Upper lobe of right lung (tissue), 1 donor: ENCODE results near the gene CDH4. TPM values are rescaled to one million over a fixed set of nuclear protein-coding genes. Genes with fewer than 3 reads are reported as not detected.

Experiments used
- ATAC-seq: fragments of 200-7000 bp; cut with Tn5 transposase; one replicate; pipeline ENCODE4 v1.9.1; 2020; ENCODE audit warnings: mild to moderate bottlenecking, moderate library complexity
- DNase-seq: peaks from one replicate; pipeline ENCODE4 v3.0.0-alpha.2; 2020
- H3K27ac ChIP-seq: fragments of 200-600 bp; one replicate; pipeline ENCODE4 v1.8.0; 2022
- H3K27me3 ChIP-seq: fragments of 200-600 bp; one replicate; pipeline ENCODE4 v1.8.0; 2022; ENCODE audit warnings: mild to moderate bottlenecking
- H3K36me3 ChIP-seq: fragments of 200-600 bp; one replicate; pipeline ENCODE4 v1.8.0; 2022
- H3K4me1 ChIP-seq: fragments of 200-600 bp; one replicate; pipeline ENCODE4 v1.8.0; 2022
- H3K4me3 ChIP-seq: fragments of 200-600 bp; one replicate; pipeline ENCODE4 v1.8.0; 2022; ENCODE audit warnings: mild to moderate bottlenecking
- H3K9me3 ChIP-seq: fragments of 200-600 bp; one replicate; pipeline ENCODE4 v1.8.0; 2022
- CTCF ChIP-seq: fragments of 200-600 bp; IDR thresholded peaks from one replicate; pipeline ENCODE4 v1.8.0; 2022; ENCODE audit warnings: antibody characterized with exemption
- intact Hi-C: fragments of 100-400 bp; cut with DNase I; formaldehyde crosslinking; loops from one replicate; pipeline ENCODE4 v1.11.0; 2022
- total RNA-seq: library from RNA; stranded (reverse); fragmentation: NEBNext Ultra II Directional; extraction: Animal tissue kit (Norgen Biotek cat#: 25700); gene quantifications from one replicate; pipeline ENCODE4 v1.2.1, GENCODE V29; 2021
- donor health status: DM: no; HTN: yes; CAD: no; lungs with severe emphysema.

The CDH4 gene
- total RNA-seq, 1 donor from 2014 or later, result 0.23 TPM

GRCh38 chr20:61925555-61926252 is 673.6 kb downstream of the CDH4 start:
- peak; percentile 52 for DNase-seq
- H3K4me1 ChIP-seq, result no peaks in the 10 kb centered on the region
- no peak overlapping the region for H3K27ac ChIP-seq
- no peaks in the 10 kb centered on the region for H3K36me3 ChIP-seq
- no peaks in the 10 kb centered on the region for H3K27me3 ChIP-seq
- ATAC-seq, result no peak
- H3K9me3 ChIP-seq, result no peaks in the 10 kb centered on the region
- intact Hi-C loops, result no loop called here
- TF ChIP-seq CTCF, result no peak
- H3K4me3 ChIP-seq, result no peak overlapping the region

GRCh38 chr20:61926253-61926613 is 674.2 kb downstream of the CDH4 start:
- no peak for ATAC-seq
- Histone ChIP-seq H3K36me3 (no peaks in the 10 kb centered on the region), H3K4me3 (no peak overlapping the region), H3K9me3 (no peaks in the 10 kb centered on the region), H3K27me3 (no peaks in the 10 kb centered on the region), H3K4me1 (no peaks in the 10 kb centered on the region), H3K27ac (no peak overlapping the region)
- TF ChIP-seq CTCF, result no peak
- peak; percentile 40 for DNase-seq
- intact Hi-C loops, result no loop called here

- no peak overlapping the region for H3K27ac ChIP-seq
- H3K4me3 ChIP-seq, result no peak overlapping the region
- ATAC-seq (no peak), DNase-seq (no peak)
- intact Hi-C loops, result no loop called here
- no peak for TF ChIP-seq CTCF
- no peaks in the 10 kb centered on the region for H3K36me3 ChIP-seq
- H3K4me1 ChIP-seq, result no peaks in the 10 kb centered on the region
- no peaks in the 10 kb centered on the region for H3K9me3 ChIP-seq
- H3K27me3 ChIP-seq, result no peaks in the 10 kb centered on the region
Observed at GRCh38 chr20:61926796-61927192, 674.7 kb downstream of the CDH4 start.

GRCh38 chr20:61927193-61927825 is 675.2 kb downstream of the CDH4 start:
- TF ChIP-seq CTCF, result no peak
- intact Hi-C loops, result no loop called here
- peak; percentile 57 for DNase-seq

GRCh38 chr20:61927826-61928541 is 675.9 kb downstream of the CDH4 start:
- intact Hi-C loops, result no loop called here
- Histone ChIP-seq H3K27me3 (no peaks in the 10 kb centered on the region), H3K9me3 (no peaks in the 10 kb centered on the region), H3K4me3 (no peak overlapping the region), H3K27ac (no peak overlapping the region), H3K36me3 (no peaks in the 10 kb centered on the region), H3K4me1 (no peaks in the 10 kb centered on the region)
- ATAC-seq (no peak), DNase-seq (peak; percentile 56)
- TF ChIP-seq CTCF, result no peak

More at GRCh38 chr20:61927193-61927825, 675.2 kb downstream of the CDH4 start:
- H3K27me3 ChIP-seq, result no peaks in the 10 kb centered on the region
- no peaks in the 10 kb centered on the region for H3K36me3 ChIP-seq
- H3K4me3 ChIP-seq, result no peak overlapping the region
- H3K4me1 ChIP-seq, result no peaks in the 10 kb centered on the region
- H3K9me3 ChIP-seq, result no peaks in the 10 kb centered on the region
- ATAC-seq, result no peak
- no peak overlapping the region for H3K27ac ChIP-seq
